HUES6 (cell line): ENCODE measurements around the gene KXD1.

ENCODE experiments used
- H3K27ac ChIP-seq: 2 replicates; pipeline ENCODE4 v1.7.0; 2013; ENCODE audit warnings: low read depth, mild to moderate bottlenecking, low read length, inconsistent platforms
- H3K27me3 ChIP-seq: 2 replicates; pipeline ENCODE4 v1.6.1; 2013; ENCODE audit warnings: low read length; ENCODE audit not compliant: control insufficient read depth, insufficient read depth
- H3K36me3 ChIP-seq: 2 replicates; pipeline ENCODE4 v1.6.1; 2013; ENCODE audit warnings: low read length; ENCODE audit not compliant: control insufficient read depth, insufficient read depth
- H3K4me1 ChIP-seq: 2 replicates; pipeline ENCODE4 v1.6.1; 2013; ENCODE audit warnings: low read length; ENCODE audit not compliant: control insufficient read depth, insufficient read depth
- H3K4me3 ChIP-seq: 2 replicates; pipeline ENCODE4 v1.5.1; 2013; ENCODE audit warnings: low read depth, low read length
- H3K9ac ChIP-seq: one replicate; pipeline ENCODE4 v1.6.1; 2013; ENCODE audit warnings: mild to moderate bottlenecking, low read length
- H3K9me3 ChIP-seq: 2 replicates; pipeline ENCODE4 v1.6.1; 2013; ENCODE audit warnings: low read depth, low read length; ENCODE audit not compliant: control insufficient read depth, insufficient read depth

The KXD1 gene

GRCh38 chr19:18603958-18604819 lies 46.5 kb downstream of the KXD1 start:
- Histone ChIP-seq H3K27me3 (peaks cover 89% of the 10 kb centered on the region), H3K9ac (no peak overlapping the region), H3K4me1 (peaks cover 35% of the 10 kb centered on the region)

GRCh38 chr19:18604820-18605159 lies 47.1 kb downstream of the KXD1 start:
- Histone ChIP-seq H3K4me1 (peaks cover 41% of the 10 kb centered on the region), H3K4me3 (no peak overlapping the region), H3K9me3 (no peaks in the 10 kb centered on the region), H3K27me3 (peaks cover 89% of the 10 kb centered on the region), H3K36me3 (no peaks in the 10 kb centered on the region), H3K27ac (no peak overlapping the region), H3K9ac (no peak overlapping the region)

More at GRCh38 chr19:18603958-18604819, 46.5 kb downstream of the KXD1 start:
- no peaks in the 10 kb centered on the region for H3K9me3 ChIP-seq
- peak overlapping the region; percentile 43 for H3K4me3 ChIP-seq
- no peak overlapping the region for H3K27ac ChIP-seq
- H3K36me3 ChIP-seq, result no peaks in the 10 kb centered on the region

GRCh38 chr19:18605196-18605545 lies 47.5 kb downstream of the KXD1 start:
- H3K4me1 ChIP-seq, result peaks cover 45% of the 10 kb centered on the region
- H3K4me3 ChIP-seq, result peak overlapping the region; percentile 37
- peak overlapping the region; percentile 43 for H3K9ac ChIP-seq
- H3K27ac ChIP-seq, result no peak overlapping the region
- H3K36me3 ChIP-seq, result no peaks in the 10 kb centered on the region
- H3K9me3 ChIP-seq, result no peaks in the 10 kb centered on the region
- peaks cover 90% of the 10 kb centered on the region for H3K27me3 ChIP-seq

- Histone ChIP-seq H3K27ac (no peak overlapping the region), H3K9ac (peak overlapping the region; percentile 43), H3K9me3 (no peaks in the 10 kb centered on the region), H3K27me3 (peaks cover 95% of the 10 kb centered on the region), H3K4me1 (peaks cover 48% of the 10 kb centered on the region), H3K36me3 (no peaks in the 10 kb centered on the region), H3K4me3 (peak overlapping the region; percentile 37)
Observed at GRCh38 chr19:18605546-18606280, 48.0 kb downstream of the KXD1 start.

GRCh38 chr19:18606281-18607225 lies 48.9 kb downstream of the KXD1 start, which contains the start of gene CRLF1:
TSS of gene CRLF1 (minus strand) at chr19:18606799. CDS start at chr19:18606656, 143 bp downstream.
- H3K27me3 ChIP-seq, result peaks cover 95% of the 10 kb centered on the region
- no peak within 1 kb of the TSS for H3K27ac ChIP-seq
- H3K4me3 ChIP-seq, result peak within 1 kb of the TSS; percentile 52
- no peaks in the 10 kb centered on the region for H3K9me3 ChIP-seq
- no peaks in the 10 kb centered on the region for H3K36me3 ChIP-seq
- H3K4me1 ChIP-seq, result peaks cover 54% of the 10 kb centered on the region
- peak within 1 kb of the TSS; percentile 43 for H3K9ac ChIP-seq

GRCh38 chr19:18607226-18608101 lies 49.8 kb downstream of the KXD1 start:
- Histone ChIP-seq H3K4me3 (peak overlapping the region; percentile 52), H3K27me3 (peaks cover 95% of the 10 kb centered on the region), H3K36me3 (no peaks in the 10 kb centered on the region), H3K9me3 (no peaks in the 10 kb centered on the region), H3K4me1 (peaks cover 61% of the 10 kb centered on the region), H3K9ac (no peak overlapping the region), H3K27ac (no peak overlapping the region)

- no peaks in the 10 kb centered on the region for H3K9me3 ChIP-seq
- H3K27ac ChIP-seq, result no peak overlapping the region
- peaks cover 62% of the 10 kb centered on the region for H3K4me1 ChIP-seq
- no peaks in the 10 kb centered on the region for H3K36me3 ChIP-seq
- H3K9ac ChIP-seq, result no peak overlapping the region
- H3K4me3 ChIP-seq, result peak overlapping the region; percentile 52
- peaks cover 95% of the 10 kb centered on the region for H3K27me3 ChIP-seq
Observed at GRCh38 chr19:18608102-18608804, 50.6 kb downstream of the KXD1 start.

GRCh38 chr19:18608805-18609716 lies 51.4 kb downstream of the KXD1 start:
- no peak overlapping the region for H3K9ac ChIP-seq
- peaks cover 95% of the 10 kb centered on the region for H3K27me3 ChIP-seq
- H3K4me3 ChIP-seq, result no peak overlapping the region
- no peak overlapping the region for H3K27ac ChIP-seq
- peaks cover 67% of the 10 kb centered on the region for H3K4me1 ChIP-seq
- no peaks in the 10 kb centered on the region for H3K36me3 ChIP-seq
- H3K9me3 ChIP-seq, result no peaks in the 10 kb centered on the region

GRCh38 chr19:18609717-18610051 lies 52.0 kb downstream of the KXD1 start:
- H3K27me3 ChIP-seq, result peaks cover 95% of the 10 kb centered on the region
- no peak overlapping the region for H3K27ac ChIP-seq
- H3K4me1 ChIP-seq, result peaks cover 64% of the 10 kb centered on the region
- no peaks in the 10 kb centered on the region for H3K36me3 ChIP-seq
- H3K9ac ChIP-seq, result no peak overlapping the region
- H3K4me3 ChIP-seq, result no peak overlapping the region
- H3K9me3 ChIP-seq, result no peaks in the 10 kb centered on the region
